Aorta (tissue), 5 donors: ENCODE measurements around the gene CLDN9. TPM values are rescaled to one million over a fixed set of nuclear protein-coding genes. Genes with fewer than 3 reads are reported as not detected.
A peak's percentile ranks its signal among the peaks of the same experiment; 100 is the strongest.

Source experiments
- ATAC-seq: fragments of 200-7000 bp; cut with Tn5 transposase; one replicate; pipeline ENCODE4 v1.9.1; 2022; ENCODE audit warnings: moderate library complexity; ENCODE audit not compliant: low FRiP score
- DNase-seq, 2 donors: peaks; one replicate each; pipeline ENCODE4 v3.0.0-alpha.2; 2020
- H3K27ac ChIP-seq, 2 donors: one replicate each; pipeline ENCODE4 v1.5.1; 2013; ENCODE audit warnings: low read length in 2 of 2, mild to moderate bottlenecking in 2 of 2, moderate library complexity in 2 of 2, control low read depth in 1 of 2, inconsistent platforms in 1 of 2, low read depth in 1 of 2
- H3K27me3 ChIP-seq, 2 donors: one replicate each; pipeline ENCODE4 v1.6.1; 2013; ENCODE audit warnings: control low read depth in 1 of 2, low read length in 1 of 2, mild to moderate bottlenecking in 1 of 2, moderate library complexity in 1 of 2; ENCODE audit not compliant: insufficient read depth in 2 of 2, control insufficient read depth in 1 of 2
- H3K36me3 ChIP-seq, 2 donors: one replicate each; pipeline ENCODE4 v1.6.1; 2013; ENCODE audit warnings: control low read depth in 1 of 2, low read length in 1 of 2, mild to moderate bottlenecking in 1 of 2; ENCODE audit not compliant: insufficient read depth in 2 of 2, control insufficient read depth in 1 of 2
- H3K4me1 ChIP-seq, 2 donors: one replicate each; pipeline ENCODE4 v1.6.1; 2013; ENCODE audit warnings: low read length in 2 of 2, control low read depth in 1 of 2, mild to moderate bottlenecking in 1 of 2, moderate library complexity in 1 of 2; ENCODE audit not compliant: insufficient read depth in 2 of 2, control insufficient read depth in 1 of 2
- H3K4me3 ChIP-seq, 2 donors: one replicate each; pipeline ENCODE4 v1.5.1; 2013; ENCODE audit warnings: low read length in 2 of 2, control low read depth in 1 of 2, mild to moderate bottlenecking in 1 of 2
- H3K9me3 ChIP-seq: one replicate; pipeline ENCODE4 v1.6.1; 2013; ENCODE audit warnings: mild to moderate bottlenecking, low read length; ENCODE audit not compliant: control insufficient read depth
- WGBS, 2 donors: extraction: QIAGEN DNeasy Blood & Tissue Kit; methylation state at CpG; one replicate each; pipeline ENCODE4 v1.1.7; 2013; 5-methylcytosine and 5-hydroxymethylcytosine counted together
- intact Hi-C, 2 donors: fragments of 100-400 bp; cut with DNase I; formaldehyde crosslinking; loops; one replicate each; pipeline versions ENCODE4 v1.14.2 to v1.15.0; 2022
- long read RNA-seq, 2 donors: library from polyadenylated mRNA; unstranded; transcript quantifications; one replicate each; pipeline ENCODE4 v2.0.0, GENCODE V29; 2020 to 2021
- polyA plus RNA-seq, 2 donors: library from polyadenylated mRNA; stranded (reverse); fragments of 200-250 nt; gene quantifications; one replicate each; pipeline ENCODE4 v1.2.3, GENCODE V29; 2013
- total RNA-seq, 2 donors: library from RNA; stranded (reverse); fragmentation: NEBNext Ultra II Directional; extraction: Animal tissue kit (Norgen Biotek cat#: 25700); gene quantifications; one replicate each; pipeline ENCODE4 v1.2.1, GENCODE V29; 2021
- donor health status: healthy with polysubstance abuse.
- donor health status: Bipolar disorder and iron deficiency.
- donor health status: DM: no; HTN: no; CAD: no.
- donor health status: DM: no; HTN: no; CAD: no.
- donor health status: DM: yes; HTN: yes; CAD: no.

The CLDN9 gene
- total RNA-seq = under 1 TPM in 1 of 2 donors, not detected in 1; 0.18 TPM
- under 1 TPM in 1 of 2 donors, not detected in 1; 0.20 TPM for polyA plus RNA-seq
- long read RNA-seq, donor 1 = 0 reads
- long read RNA-seq, donor 2 = 0 reads

- no peaks in the 10 kb centered on the region for H3K4me1 ChIP-seq
- no peak within 1 kb of the TSS for H3K27ac ChIP-seq
- no peaks in the 10 kb centered on the region for H3K27me3 ChIP-seq
- ATAC-seq (no peak), DNase-seq (no peak)
- H3K9me3 ChIP-seq = no peaks in the 10 kb centered on the region
- intact Hi-C loops = no loop called here
- H3K36me3 ChIP-seq = no peaks in the 10 kb centered on the region
- H3K4me3 ChIP-seq = no peak within 1 kb of the TSS
- 47 to 54% methylated on average over 27 of the region's 27 CpGs for WGBS, 2 donors
Measured at GRCh38 chr16:3012828-3013420, at the start of gene CLDN9. Gene CLDN9, plus strand, starts transcription at chr16:3012923. Its CDS starts 440 bp downstream, at chr16:3013363.

GRCh38 chr16:2963074-2963722 lies 49.5 kb upstream of the CLDN9 start:
- WGBS, 2 donors = 1 to 2% methylated on average over 21 to 40 of the region's 40 CpGs
- H3K27me3 ChIP-seq = no peaks in the 10 kb centered on the region
- no peaks in the 10 kb centered on the region for H3K4me1 ChIP-seq

GRCh38 chr16:2963723-2964474 lies 48.8 kb upstream of the CLDN9 start, which contains the start of gene KREMEN2:
Gene KREMEN2, plus strand, starts transcription at chr16:2964275. Its CDS starts 246 bp downstream, at chr16:2964521.
- no peaks in the 10 kb centered on the region for H3K27me3 ChIP-seq

More at GRCh38 chr16:2963074-2963722, 49.5 kb upstream of the CLDN9 start:
- Histone ChIP-seq H3K4me3 (no peak overlapping the region), H3K36me3 (no peaks in the 10 kb centered on the region), H3K27ac (no peak overlapping the region), H3K9me3 (no peaks in the 10 kb centered on the region)
- intact Hi-C loops = no loop called here
- no peak for ATAC-seq
- DNase-seq = no peak

GRCh38 chr16:2964475-2965336 lies 48.0 kb upstream of the CLDN9 start:
- intact Hi-C loops = no loop called here
- Histone ChIP-seq H3K36me3 (no peaks in the 10 kb centered on the region), H3K4me3 (no peak overlapping the region), H3K27ac (no peak overlapping the region), H3K27me3 (no peaks in the 10 kb centered on the region), H3K4me1 (no peaks in the 10 kb centered on the region), H3K9me3 (no peaks in the 10 kb centered on the region)
- no peak for ATAC-seq
- WGBS, 2 donors = 1% methylated on average over 46 to 68 of the region's 68 CpGs
- DNase-seq = no peak

More at GRCh38 chr16:2963723-2964474, 48.8 kb upstream of the CLDN9 start, which contains the start of gene KREMEN2:
- peak in 1 of 2 donors; percentile 49 for DNase-seq
- no peak for ATAC-seq
- Histone ChIP-seq H3K27ac (no peak within 1 kb of the TSS), H3K4me1 (no peaks in the 10 kb centered on the region), H3K9me3 (no peaks in the 10 kb centered on the region), H3K36me3 (no peaks in the 10 kb centered on the region), H3K4me3 (no peak within 1 kb of the TSS)
- intact Hi-C loops = no loop called here
- WGBS, 2 donors = 1% methylated on average over 57 to 60 of the region's 60 CpGs

GRCh38 chr16:2966043-2966807 lies 46.5 kb upstream of the CLDN9 start:
- ATAC-seq = no peak
- 55 to 57% methylated on average over 39 of the region's 39 CpGs for WGBS, 2 donors
- Histone ChIP-seq H3K36me3 (no peaks in the 10 kb centered on the region), H3K27ac (no peak overlapping the region), H3K4me3 (no peak overlapping the region), H3K27me3 (no peaks in the 10 kb centered on the region), H3K4me1 (no peaks in the 10 kb centered on the region), H3K9me3 (no peaks in the 10 kb centered on the region)
- DNase-seq = no peak
- intact Hi-C loops = no loop called here

- no peaks in the 10 kb centered on the region for H3K9me3 ChIP-seq
- no peaks in the 10 kb centered on the region for H3K36me3 ChIP-seq
- DNase-seq (peak in 1 of 2 donors; percentile 53), ATAC-seq (no peak)
- H3K27me3 ChIP-seq = no peaks in the 10 kb centered on the region
- no peaks in the 10 kb centered on the region for H3K4me1 ChIP-seq
- no peak overlapping the region for H3K27ac ChIP-seq
- H3K4me3 ChIP-seq = no peak overlapping the region
- WGBS, 2 donors = 3% methylated on average over 31 to 46 of the region's 46 CpGs
- intact Hi-C loops = no loop called here
Measured at GRCh38 chr16:2966808-2967191, 45.9 kb upstream of the CLDN9 start.

GRCh38 chr16:2967211-2967631 lies 45.5 kb upstream of the CLDN9 start:
- intact Hi-C loops = no loop called here
- Histone ChIP-seq H3K4me3 (no peak overlapping the region), H3K4me1 (no peaks in the 10 kb centered on the region), H3K9me3 (no peaks in the 10 kb centered on the region), H3K27ac (no peak overlapping the region), H3K27me3 (no peaks in the 10 kb centered on the region), H3K36me3 (no peaks in the 10 kb centered on the region)
- ATAC-seq (no peak), DNase-seq (no peak)
- WGBS, 2 donors = 8% methylated on average over 34 to 51 of the region's 51 CpGs
